Fibroblast of pulmonary artery (primary cell): ENCODE results near the gene GRM2.

Experiments
- DNase-seq: peaks from one replicate; pipeline ENCODE4 v3.0.0-alpha.2; 2010; ENCODE audit warnings: low read depth
- H3K4me3 ChIP-seq: replicated peaks from 2 replicates; pipeline ENCODE4 v1.5.1; 2011; ENCODE audit warnings: low read depth, mild to moderate bottlenecking, control low read depth, low read length, moderate library complexity
- TF ChIP-seq, protein P1 (sequence below): IDR thresholded peaks from 2 replicates; pipeline ENCODE4 v1.5.1; 2011; ENCODE audit warnings: mild to moderate bottlenecking, control low read depth, low read length, inconsistent platforms; ENCODE audit errors: missing control alignments

GRM2 gene

DNA sequence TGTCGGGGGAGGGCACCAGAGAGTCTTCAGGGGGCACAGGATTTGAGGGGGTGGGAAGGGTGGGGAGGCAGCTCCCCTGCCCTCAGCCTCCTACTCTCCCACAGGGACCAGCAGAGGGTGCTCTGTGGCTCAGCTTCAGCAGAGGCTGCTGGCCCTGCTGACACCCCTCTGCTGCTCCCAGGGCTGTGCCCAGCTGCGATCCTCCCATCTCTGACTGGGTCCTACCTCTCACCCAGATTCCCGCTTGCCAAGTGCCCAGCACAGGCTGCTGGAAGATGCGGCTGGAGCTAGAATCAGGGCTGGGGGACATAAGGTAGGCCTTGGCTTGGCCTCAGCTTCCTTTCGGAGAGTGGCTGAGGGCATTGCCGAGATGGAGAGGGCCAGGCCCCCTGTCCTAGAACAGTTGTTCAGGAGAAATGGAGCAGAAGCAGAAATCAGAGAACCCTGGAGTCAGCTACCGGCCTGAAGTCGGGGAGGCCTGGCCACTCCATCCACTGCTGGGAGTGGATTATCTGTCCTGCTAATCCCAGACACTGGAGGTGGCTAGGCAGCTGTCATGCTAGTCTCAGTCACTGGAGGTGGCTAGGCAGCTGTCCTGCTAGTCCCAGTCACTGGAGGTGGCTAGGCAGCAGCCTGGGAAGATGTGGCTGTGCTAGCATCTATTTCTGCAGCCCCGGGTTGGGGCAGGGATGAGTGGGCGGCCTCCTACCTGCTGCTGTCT, 3.9 kb downstream of the GRM2 start:
- DNase-seq, result no peak
- TF ChIP-seq, protein P1, sequence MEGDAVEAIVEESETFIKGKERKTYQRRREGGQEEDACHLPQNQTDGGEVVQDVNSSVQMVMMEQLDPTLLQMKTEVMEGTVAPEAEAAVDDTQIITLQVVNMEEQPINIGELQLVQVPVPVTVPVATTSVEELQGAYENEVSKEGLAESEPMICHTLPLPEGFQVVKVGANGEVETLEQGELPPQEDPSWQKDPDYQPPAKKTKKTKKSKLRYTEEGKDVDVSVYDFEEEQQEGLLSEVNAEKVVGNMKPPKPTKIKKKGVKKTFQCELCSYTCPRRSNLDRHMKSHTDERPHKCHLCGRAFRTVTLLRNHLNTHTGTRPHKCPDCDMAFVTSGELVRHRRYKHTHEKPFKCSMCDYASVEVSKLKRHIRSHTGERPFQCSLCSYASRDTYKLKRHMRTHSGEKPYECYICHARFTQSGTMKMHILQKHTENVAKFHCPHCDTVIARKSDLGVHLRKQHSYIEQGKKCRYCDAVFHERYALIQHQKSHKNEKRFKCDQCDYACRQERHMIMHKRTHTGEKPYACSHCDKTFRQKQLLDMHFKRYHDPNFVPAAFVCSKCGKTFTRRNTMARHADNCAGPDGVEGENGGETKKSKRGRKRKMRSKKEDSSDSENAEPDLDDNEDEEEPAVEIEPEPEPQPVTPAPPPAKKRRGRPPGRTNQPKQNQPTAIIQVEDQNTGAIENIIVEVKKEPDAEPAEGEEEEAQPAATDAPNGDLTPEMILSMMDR, result peak; percentile 17
- H3K4me3 ChIP-seq, result no peak overlapping the region

DNA sequence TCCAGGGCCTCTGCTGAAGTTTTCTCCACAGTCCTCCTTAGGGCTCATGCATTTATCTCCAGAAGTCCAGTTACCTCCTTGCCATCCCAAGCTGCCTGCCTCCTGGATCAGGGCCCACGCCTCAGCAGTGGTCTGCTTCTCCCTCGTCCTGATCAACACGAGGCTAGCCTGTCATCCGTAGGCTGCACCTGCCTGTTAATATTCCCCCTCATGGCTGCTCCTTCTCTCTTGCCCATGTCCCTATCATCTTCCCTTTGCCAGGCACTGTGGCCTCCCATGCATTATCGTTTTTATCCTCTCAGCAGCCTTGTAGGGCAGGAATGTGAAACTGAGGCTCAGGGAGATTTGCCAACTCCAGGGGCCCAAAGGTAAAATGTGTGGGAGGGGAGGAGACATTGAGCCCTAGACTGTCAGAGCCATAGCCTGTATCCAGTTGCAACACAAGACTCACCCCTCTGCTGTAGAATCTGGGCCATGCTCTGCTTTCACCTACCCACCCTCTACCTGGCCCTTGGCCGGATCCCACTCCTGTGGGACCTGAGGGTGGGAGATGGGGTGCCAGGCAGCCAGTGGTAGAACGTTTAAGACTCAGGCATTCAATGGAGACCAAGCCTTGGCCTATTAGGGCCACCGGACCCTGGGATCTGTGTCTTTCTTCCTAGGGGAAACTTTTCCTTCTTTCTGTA, 4.6 kb downstream of the GRM2 start:
- no peak for DNase-seq
- TF ChIP-seq, protein P1, result no peak
- H3K4me3 ChIP-seq, result no peak overlapping the region

DNA sequence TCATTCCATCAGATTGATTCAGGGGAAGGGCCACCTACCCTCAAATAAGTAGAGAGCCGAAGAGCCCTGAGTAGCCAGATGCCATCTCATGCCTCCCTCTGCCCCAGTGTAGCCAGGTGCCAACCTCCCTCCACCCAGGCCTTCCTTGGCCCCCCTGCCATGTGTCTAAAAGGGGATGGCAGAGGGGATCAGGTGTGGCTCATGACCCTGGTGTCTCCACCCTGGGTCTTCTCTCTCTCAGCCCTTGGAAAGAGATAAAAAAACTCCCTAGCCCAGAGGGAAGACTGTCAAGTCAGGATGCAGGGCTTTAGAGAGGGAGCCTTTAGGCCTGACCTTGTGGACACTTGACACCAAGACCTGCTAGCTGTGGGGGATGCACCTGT, 5.2 kb downstream of the GRM2 start:
- no peak overlapping the region for H3K4me3 ChIP-seq
- DNase-seq, result no peak
- TF ChIP-seq, protein P1, result no peak

DNA sequence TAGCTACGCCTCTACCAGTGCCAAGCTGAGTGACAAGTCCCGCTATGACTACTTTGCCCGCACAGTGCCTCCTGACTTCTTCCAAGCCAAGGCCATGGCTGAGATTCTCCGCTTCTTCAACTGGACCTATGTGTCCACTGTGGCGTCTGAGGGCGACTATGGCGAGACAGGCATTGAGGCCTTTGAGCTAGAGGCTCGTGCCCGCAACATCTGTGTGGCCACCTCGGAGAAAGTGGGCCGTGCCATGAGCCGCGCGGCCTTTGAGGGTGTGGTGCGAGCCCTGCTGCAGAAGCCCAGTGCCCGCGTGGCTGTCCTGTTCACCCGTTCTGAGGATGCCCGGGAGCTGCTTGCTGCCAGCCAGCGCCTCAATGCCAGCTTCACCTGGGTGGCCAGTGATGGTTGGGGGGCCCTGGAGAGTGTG, 5.7 kb downstream of the GRM2 start:
- H3K4me3 ChIP-seq, result no peak overlapping the region
- DNase-seq, result no peak
- TF ChIP-seq, protein P1, result no peak

DNA sequence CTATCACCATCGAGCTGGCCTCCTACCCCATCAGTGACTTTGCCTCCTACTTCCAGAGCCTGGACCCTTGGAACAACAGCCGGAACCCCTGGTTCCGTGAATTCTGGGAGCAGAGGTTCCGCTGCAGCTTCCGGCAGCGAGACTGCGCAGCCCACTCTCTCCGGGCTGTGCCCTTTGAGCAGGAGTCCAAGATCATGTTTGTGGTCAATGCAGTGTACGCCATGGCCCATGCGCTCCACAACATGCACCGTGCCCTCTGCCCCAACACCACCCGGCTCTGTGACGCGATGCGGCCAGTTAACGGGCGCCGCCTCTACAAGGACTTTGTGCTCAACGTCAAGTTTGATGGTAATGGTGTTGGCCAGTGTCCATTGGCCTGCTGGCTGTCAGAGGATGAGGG, 6.1 kb downstream of the GRM2 start:
- no peak for DNase-seq
- no peak overlapping the region for H3K4me3 ChIP-seq
- TF ChIP-seq, protein P1, result no peak

DNA sequence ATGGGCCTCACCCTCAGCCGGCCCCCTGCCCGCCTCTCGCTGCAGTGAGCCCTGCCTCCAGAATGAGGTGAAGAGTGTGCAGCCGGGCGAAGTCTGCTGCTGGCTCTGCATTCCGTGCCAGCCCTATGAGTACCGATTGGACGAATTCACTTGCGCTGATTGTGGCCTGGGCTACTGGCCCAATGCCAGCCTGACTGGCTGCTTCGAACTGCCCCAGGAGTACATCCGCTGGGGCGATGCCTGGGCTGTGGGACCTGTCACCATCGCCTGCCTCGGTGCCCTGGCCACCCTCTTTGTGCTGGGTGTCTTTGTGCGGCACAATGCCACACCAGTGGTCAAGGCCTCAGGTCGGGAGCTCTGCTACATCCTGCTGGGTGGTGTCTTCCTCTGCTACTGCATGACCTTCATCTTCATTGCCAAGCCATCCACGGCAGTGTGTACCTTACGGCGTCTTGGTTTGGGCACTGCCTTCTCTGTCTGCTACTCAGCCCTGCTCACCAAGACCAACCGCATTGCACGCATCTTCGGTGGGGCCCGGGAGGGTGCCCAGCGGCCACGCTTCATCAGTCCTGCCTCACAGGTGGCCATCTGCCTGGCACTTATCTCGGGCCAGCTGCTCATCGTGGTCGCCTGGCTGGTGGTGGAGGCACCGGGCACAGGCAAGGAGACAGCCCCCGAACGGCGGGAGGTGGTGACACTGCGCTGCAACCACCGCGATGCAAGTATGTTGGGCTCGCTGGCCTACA, 8.5 kb downstream of the GRM2 start:
- TF ChIP-seq, protein P1, result no peak
- no peak overlapping the region for H3K4me3 ChIP-seq
- DNase-seq, result no peak
